SW 1271 (cell line): ENCODE results near the gene KLHL11.
"Not testable (repeated sequence)": the region's sequence is repeated elsewhere in the genome, so short reads cannot be mapped to it uniquely, and the experiment has no call there.

ENCODE experiments used
- DNase-seq, 2 experiments: peaks; one replicate each; lab custom pipeline; 2025; lab: John Stamatoyannopoulos, UW

KLHL11 gene

DNA sequence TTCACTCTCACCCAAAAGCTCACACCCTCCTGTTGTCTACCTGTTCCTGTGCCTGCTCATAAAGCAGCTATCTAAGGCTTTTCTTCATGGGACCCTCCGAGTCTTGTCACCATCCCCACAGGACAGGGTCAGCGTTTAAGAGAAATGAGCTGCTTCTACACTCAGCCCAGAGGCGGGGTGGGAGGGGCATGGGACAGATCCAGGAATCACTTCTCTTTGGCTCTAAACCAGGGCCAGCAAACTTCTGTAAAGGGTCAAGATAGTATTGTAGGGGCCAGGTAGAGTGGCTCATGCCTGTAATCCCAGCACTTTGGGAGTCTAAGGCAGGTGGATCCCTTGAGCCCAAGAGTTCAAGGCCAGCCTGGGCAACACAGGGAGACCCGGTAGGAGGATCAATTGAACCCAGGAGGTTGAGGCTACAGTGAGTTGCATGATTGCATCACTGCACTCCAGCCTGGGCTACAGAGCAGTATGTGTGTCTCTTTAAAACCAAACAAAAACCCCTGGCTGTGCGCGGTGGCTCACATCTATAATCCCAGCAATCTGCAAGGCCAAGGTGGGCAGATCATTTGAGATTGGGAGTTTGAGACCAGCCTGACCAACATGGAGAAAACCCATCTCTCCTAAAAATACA is 23.2 kb upstream of the KLHL11 start:
- DNase-seq: no peak

GRCh38 chr17:41885733-41886132 is 20.5 kb upstream of the KLHL11 start:
- DNase-seq: no peak

- DNase-seq: no peak
Measured at GRCh38 chr17:41882756-41883155, 17.5 kb upstream of the KLHL11 start.

DNA sequence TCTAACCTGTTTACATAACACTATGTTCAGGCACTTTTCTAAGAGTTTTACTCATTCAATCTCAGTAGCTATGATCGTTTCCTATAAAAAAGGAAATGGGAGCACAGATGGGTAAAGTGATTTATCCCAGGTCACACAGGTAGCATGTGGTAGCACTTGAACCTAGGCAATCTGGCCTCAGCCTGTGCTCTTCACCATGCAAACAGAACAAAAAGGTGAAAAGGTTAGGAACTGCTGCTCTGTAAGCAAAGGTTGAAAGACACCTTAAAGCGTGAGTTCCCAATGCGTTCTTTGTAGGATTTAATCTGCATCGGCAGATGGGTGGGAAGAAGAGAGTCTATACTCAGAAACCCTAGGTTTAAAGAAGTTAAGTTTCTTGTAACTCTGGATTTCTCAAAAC is 14.9 kb upstream of the KLHL11 start:
- DNase-seq: no peak

- not testable (repeated sequence) for DNase-seq
Measured at GRCh38 chr17:41874293-41874670, 9.1 kb upstream of the KLHL11 start.

GRCh38 chr17:41873559-41874292 is 8.5 kb upstream of the KLHL11 start:
- DNase-seq: no peak

- DNase-seq: no peak
Measured at GRCh38 chr17:41871789-41872188, 6.6 kb upstream of the KLHL11 start.

DNA sequence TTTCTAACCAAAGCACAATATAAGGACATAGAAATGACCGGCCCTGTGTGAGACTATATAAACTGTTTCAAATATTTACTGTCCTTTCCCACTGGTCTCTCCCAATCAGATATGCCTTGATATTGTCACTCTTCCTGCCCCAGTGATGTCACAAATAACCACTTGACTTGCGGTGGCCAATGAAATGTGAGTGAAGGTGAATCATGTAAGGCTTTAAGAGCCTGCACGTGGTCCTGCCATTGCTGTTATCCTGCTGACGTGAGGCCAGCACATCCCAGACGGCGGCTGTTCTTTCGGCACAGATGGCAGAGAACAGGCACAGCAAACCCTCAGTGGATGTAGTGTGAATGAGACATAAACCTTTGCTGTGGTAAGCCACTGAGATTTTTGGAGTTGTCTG is 5.4 kb upstream of the KLHL11 start:
- no peak for DNase-seq

DNA sequence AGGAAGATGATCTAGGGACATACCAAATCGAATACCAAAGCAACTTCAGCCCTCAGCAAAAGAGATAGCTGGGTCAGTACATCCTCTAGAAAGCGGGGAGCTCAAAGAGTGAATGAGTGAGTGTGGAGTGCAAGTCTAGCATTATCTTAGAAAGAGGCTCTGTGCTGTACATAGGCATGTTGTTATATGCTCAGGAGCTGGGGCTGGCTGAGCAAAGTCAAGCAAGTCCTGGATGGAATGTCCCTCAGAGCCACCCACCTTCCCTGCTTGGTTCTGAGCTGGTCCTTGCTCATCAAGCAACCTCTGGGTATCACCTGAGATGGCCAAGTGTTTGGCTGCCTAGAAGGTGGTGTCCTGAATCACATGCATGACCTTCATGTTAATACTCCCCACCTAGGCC is 4.9 kb upstream of the KLHL11 start:
- DNase-seq: no peak

- DNase-seq: no peak
Measured at GRCh38 chr17:41869426-41869825, 4.2 kb upstream of the KLHL11 start.

DNA sequence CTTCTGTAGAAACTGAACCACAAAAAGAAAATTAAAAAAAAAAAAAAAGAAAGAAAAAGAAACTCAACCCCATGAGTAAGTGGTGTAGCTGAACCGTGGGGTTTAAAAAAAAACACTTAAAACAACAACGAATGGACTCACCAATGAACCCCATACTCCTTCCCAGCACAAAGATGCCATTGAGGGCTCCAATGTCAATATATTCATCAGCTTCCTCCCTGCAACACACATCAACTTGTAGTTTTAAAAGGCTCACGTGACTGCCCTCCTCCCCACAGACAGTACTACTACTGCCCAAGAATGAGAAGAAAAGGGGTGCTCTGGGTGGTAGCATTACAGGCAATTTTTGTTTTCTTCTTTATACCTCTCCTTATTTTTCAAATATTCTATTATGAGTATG is 3.3 kb upstream of the KLHL11 start:
- no peak for DNase-seq

GRCh38 chr17:41865596-41865893 is 322 bp upstream of the KLHL11 start:
- no peak for DNase-seq

DNA sequence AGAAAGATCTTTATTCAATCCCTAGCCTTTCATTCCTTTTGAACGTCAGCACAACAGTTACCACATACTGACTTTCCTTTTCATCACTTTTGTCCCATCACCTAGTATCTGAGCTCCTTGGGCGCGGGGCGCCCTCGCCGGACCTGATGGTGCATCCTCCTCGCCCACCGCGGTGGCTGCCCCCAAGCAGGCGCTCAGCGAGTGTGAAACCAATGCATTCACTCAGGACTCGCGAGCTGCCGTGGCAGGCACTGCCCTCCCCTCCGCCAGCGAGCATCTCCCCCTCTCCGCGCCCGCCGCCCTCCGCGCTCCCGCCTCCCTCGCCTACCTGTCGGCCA is 756 bp downstream of the KLHL11 start:
- DNase-seq: no peak

- no peak for DNase-seq
Measured at GRCh38 chr17:41863074-41863848, 2.0 kb downstream of the KLHL11 start.

DNA sequence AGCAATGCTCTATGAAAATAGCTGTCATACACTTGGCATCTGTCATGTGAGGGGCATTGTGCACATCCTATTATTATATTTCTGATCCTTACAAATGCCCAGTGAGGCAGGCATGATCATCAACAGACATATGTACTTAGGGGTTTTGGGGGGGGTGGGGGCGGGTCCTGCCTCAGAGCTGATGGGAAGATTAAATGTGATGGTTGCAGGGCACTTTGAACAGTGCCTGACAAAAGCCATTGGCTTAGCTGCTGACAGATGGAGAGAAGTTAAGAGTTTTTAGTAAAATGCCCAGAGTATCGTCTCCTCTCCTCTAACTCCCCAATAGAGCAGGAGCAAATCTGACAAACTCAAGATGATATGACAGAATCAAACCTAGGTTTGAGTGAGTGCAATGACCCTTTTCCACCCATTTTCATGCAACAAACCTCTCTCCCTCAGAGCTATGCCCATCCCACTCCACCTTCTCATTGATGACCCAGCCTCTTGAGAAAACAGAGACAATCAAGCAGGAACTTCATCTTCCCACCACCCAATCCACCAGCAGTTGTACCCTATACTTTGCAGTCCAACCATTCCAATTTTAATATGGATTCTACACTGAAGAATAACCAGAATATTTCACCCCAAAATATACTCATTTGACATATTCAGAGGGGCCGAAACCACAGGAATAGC is 4.8 kb downstream of the KLHL11 start:
- no peak for DNase-seq

GRCh38 chr17:41851382-41851781 is 13.8 kb downstream of the KLHL11 start:
- DNase-seq: not testable (repeated sequence)

- no peak for DNase-seq
Measured at GRCh38 chr17:41849251-41849990, 15.8 kb downstream of the KLHL11 start.

DNA sequence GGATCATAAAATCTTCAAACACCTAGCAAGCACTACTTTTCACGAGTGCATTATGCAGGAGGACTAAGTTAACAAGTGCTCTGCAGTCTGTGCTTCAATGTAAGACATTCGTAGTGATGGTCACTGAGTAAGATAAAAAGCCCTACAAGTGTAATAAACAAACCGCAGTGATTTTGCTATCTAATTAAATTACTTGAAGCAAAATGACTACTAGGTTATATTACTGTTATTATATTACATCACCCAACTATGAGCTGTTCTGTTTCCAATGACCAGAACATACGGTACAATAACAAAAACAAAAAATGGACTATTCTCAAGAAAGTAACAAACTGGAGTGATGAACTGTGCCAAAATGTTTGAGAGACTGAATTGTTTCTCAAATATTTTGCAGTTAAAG is 16.4 kb downstream of the KLHL11 start:
- no peak for DNase-seq

GRCh38 chr17:41844971-41845370 is 20.3 kb downstream of the KLHL11 start:
- DNase-seq: no peak

- not testable (repeated sequence) for DNase-seq
Measured at GRCh38 chr17:41840781-41841180, 24.4 kb downstream of the KLHL11 start.

- not testable (repeated sequence) for DNase-seq
Measured at GRCh38 chr17:41839448-41839847, 25.8 kb downstream of the KLHL11 start.
